Measurements from ENCODE around the gene CD300H. TPM values are rescaled to one million over a fixed set of nuclear protein-coding genes. Genes with fewer than 3 reads are reported as not detected.

CD300H gene
- total RNA-seq, 2 experiments from 2014 or later = not detected

DNA sequence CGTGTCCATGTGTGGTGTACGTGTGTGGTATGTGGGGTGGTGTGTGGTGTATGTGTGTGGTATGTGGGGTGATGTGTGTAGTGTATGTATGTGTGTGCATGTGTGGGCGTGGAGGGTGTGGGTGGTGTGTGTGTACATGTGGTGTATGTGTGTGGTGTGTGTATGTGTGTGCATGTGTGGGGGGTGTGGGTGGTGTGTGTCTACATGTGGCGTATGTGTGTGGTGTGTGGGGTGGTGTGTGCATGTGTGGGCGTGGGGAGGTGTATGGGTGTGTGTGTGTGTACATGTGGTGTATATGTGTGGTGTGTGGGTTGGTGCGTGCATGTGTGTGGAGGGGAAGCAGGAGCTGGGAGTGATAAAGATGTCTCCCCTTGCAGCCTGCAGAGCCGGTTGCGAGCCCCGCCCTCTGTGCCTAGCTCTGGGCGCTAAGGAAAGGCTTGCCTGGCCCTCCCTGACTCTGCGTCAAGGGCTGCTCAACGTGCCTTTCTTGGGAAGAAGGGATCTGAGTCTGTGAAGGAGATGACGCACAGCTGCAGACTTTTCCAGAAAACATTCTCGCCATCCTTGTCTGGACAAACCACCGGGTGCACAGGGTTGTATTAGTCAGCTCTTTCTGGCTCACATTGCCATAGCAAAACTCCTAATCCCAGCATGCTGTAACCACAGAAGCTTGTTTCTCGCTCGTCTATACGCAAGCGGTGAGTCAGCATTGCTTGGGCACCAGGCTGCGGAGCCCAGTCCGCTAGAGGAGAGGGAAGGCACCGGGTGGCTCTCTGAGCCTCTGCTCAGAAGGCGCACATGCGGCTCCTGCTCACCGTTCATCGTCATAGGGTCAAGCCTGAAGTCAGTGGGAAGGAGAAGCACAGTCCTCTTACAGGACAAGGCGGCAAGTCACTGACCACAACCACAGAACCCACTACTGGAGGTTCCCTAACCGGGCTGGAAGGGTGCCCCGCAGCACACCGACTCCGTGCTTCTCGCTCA is 2.0 kb upstream of the CD300H start:
- no peaks in the 10 kb centered on the region for H3K36me3 Mint-ChIP-seq (ENCODE audit: low read depth)
- POLR2A ChIA-PET = no interaction called here

DNA sequence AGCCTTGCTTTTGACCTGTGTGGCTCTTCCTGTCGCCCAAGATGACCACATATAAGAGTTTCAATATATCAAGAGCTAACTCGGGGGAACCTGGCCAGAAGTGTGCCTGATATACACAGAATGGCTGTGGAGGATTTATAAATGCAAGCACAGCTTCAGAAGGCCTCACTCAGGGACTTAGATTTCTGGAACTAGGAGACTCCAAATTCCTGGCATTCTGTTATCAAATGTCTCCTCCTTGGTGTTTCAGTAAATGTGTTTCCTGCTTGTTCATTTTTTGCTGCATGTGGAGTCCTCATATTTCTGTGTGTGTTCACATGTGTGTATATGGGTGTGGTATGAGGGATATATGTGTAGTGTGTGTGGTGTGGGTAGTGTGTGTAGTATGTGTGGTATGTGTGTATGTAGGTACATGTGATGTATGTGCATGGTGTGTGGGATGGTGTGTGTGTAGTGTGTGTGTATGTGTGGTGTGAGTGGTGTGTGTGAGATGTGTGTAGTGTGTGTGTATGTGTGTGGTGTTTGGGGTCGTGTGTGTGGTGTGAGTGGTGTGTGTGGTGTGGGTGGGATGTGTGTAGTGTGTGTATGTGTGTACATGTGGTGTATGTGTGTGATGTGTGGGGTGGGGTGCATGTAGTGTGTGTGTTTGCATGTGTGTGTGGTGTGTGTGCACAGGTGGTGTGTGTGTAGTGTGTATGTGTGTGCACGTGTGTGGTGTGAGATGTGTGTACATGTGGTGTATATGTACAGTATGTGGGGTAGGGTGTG is 981 bp upstream of the CD300H start:
- Mint-ChIP-seq H3K27me3 (peaks cover 25% of the 10 kb centered on the region), H3K4me1 (ENCODE audit: low read depth) (peaks cover 11% of the 10 kb centered on the region), H3K4me3 (no peak overlapping the region), H3K36me3 (ENCODE audit: low read depth) (no peaks in the 10 kb centered on the region), H3K27ac (no peak overlapping the region), H3K9me3 (no peaks in the 10 kb centered on the region)
- intact Hi-C loops (cut with micrococcal nuclease) = no loop called here
- TF ChIP-seq, protein P1, sequence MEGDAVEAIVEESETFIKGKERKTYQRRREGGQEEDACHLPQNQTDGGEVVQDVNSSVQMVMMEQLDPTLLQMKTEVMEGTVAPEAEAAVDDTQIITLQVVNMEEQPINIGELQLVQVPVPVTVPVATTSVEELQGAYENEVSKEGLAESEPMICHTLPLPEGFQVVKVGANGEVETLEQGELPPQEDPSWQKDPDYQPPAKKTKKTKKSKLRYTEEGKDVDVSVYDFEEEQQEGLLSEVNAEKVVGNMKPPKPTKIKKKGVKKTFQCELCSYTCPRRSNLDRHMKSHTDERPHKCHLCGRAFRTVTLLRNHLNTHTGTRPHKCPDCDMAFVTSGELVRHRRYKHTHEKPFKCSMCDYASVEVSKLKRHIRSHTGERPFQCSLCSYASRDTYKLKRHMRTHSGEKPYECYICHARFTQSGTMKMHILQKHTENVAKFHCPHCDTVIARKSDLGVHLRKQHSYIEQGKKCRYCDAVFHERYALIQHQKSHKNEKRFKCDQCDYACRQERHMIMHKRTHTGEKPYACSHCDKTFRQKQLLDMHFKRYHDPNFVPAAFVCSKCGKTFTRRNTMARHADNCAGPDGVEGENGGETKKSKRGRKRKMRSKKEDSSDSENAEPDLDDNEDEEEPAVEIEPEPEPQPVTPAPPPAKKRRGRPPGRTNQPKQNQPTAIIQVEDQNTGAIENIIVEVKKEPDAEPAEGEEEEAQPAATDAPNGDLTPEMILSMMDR (IDR thresholded peaks at IDR 0.05) = no peak
- ChIA-PET CTCF (interaction anchor here (0.9 to 2.7 kb wide), 4 partner anchors 21 to 207 kb away, joined by 3 to 14 read pairs (median 4); partner anchors contain the start of gene BTBD17), POLR2A (no interaction called here)
- ATAC-seq (no peak), DNase-seq (no peak)

More for the DNA sequence above, 2.0 kb upstream of the CD300H start:
- DNase-seq (peak; percentile 53), ATAC-seq (peak; percentile 65)
- TF ChIP-seq, protein P1 (IDR thresholded peaks at IDR 0.05) = no peak
- H3K4me1 Mint-ChIP-seq (ENCODE audit: low read depth) = peaks cover 11% of the 10 kb centered on the region
- H3K4me3 Mint-ChIP-seq = no peak overlapping the region
- H3K9me3 Mint-ChIP-seq = no peaks in the 10 kb centered on the region
- intact Hi-C loops (cut with micrococcal nuclease) = no loop called here
- no peak overlapping the region for H3K27ac Mint-ChIP-seq
- CTCF ChIA-PET = interaction anchor here (1.0 to 2.4 kb wide), 2 partner anchors 34 to 169 kb away, joined by 3 to 7 read pairs; partner anchors contain the start of gene RAB37
- peaks cover 25% of the 10 kb centered on the region for H3K27me3 Mint-ChIP-seq

DNA sequence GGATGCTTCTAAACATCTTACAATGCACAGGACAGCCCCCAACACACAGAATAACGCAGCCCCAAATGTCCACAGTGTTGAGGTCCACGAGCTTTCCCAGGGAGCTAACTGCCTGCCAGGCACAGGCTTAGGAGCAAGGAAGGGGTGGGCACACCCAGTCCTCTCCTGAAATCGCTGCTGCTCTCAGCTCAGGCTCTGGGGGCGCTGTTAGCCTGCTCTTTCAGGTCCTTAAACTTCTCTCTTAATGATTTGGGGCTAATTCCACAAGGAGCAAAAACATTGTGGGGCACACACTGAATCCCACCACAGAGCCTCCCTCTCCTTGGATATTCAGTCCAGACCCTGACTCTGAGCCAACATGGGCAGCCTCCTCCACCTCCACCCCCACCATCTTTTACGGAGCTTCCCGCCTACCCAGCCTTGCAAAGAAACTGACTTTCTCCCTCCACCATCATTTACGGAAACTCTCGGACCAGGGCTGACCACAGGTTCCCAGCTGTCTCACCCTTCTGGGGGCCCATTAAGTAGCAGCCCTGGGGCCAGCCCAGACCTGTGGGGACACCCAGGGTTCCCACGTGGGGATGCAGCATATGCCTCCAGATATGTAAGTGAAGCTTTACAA is 1.1 kb downstream of the CD300H start:
- Mint-ChIP-seq H3K27me3 (peaks cover 24% of the 10 kb centered on the region), H3K9me3 (no peaks in the 10 kb centered on the region), H3K4me3 (no peak overlapping the region), H3K27ac (no peak overlapping the region), H3K36me3 (ENCODE audit: low read depth) (no peaks in the 10 kb centered on the region), H3K4me1 (ENCODE audit: low read depth) (peaks cover 8% of the 10 kb centered on the region)
- DNase-seq (peak; percentile 62), ATAC-seq (no peak)
- ChIA-PET POLR2A (no interaction called here), CTCF (interaction anchor here (0.6 to 2.9 kb wide), 29 partner anchors 9 to 225 kb away, joined by 3 to 14 read pairs (median 4); partner anchors contain the start of genes BTBD17, CD300C and RAB37)
- TF ChIP-seq, protein P1 (IDR thresholded peaks at IDR 0.05) = peak; percentile 65
- intact Hi-C loops (cut with micrococcal nuclease) = no loop called here

DNA sequence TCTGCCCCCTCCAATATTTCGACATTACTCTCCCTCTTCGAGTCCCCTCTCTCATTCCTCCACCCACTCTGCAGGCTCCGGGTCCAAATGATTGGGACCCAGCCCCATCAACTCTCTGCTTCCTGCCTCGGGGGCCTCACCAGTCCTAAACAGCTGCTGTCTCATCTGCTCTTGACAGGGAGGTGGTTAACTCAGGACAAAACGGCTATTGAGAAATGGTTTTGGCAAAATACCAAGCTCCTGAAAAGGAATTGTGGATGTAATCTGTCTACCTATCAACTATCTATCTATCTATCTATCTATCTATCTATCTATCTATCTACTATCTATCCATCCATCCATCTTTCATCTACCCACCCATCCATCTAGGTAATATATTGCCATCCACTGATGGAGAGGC is 2.2 kb downstream of the CD300H start:
- ChIA-PET POLR2A (no interaction called here), CTCF (interaction anchor here (1.0 to 2.9 kb wide), 7 partner anchors 13 to 171 kb away, joined by 3 to 14 read pairs (median 5); no protein-coding TSS in a partner anchor)
- ATAC-seq = no peak
- Mint-ChIP-seq H3K4me3 (no peak overlapping the region), H3K9me3 (no peaks in the 10 kb centered on the region), H3K36me3 (ENCODE audit: low read depth) (no peaks in the 10 kb centered on the region), H3K4me1 (ENCODE audit: low read depth) (peaks cover 8% of the 10 kb centered on the region), H3K27ac (no peak overlapping the region), H3K27me3 (peaks cover 18% of the 10 kb centered on the region)
- DNase-seq = no peak
- TF ChIP-seq, protein P1 (IDR thresholded peaks at IDR 0.05) = no peak
- intact Hi-C loops (cut with micrococcal nuclease) = no loop called here
